ENCODE data around the gene KCNMA1.
A peak's percentile ranks its signal among the peaks of the same experiment; 100 is the strongest.

Gene KCNMA1

DNA sequence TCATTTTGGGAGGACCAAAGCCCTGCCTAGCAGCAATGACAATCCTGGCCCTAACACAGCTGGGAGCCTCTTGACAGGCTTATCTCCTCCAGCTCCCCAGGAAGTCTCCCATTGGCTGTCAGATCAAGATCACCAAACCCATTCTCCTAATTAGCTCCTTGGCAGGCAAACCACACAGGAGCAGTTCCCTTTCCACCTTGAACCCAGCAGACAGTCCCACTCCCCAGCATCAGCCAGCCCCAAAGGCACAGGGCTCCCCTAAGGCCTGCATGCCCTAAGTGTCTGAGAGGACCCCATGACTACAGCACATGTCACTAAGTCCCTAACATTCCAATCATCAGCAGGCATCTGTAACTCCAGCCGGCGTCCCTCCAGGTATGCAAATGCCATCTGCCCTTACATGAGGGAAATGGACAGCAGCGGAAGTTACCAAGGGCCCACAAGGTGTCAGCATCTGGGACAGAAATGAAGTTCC, 348.5 kb downstream of the KCNMA1 start:
- DNase-seq, result no peak

DNA sequence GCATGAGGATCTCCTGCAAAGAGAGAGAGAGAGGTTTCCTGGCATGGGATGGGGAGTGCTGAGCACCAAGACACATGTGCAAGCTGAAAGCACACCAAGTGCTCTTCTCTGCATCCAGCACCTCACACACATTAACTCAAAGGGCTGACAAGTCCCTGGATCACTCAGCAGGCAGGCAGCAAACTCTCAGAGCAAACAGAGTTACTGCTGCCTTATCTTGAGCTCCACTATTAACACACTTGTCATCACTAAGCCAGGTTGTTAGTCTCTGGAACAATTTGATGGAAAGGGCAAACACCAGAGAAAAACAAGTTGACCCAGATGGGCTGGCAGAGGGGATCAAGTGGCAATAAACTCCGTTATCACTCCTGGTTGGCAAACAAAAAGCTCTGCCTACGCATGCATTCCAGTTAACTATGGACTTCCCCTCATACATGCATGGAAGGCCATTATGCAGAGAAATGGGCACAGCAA, 349.9 kb downstream of the KCNMA1 start:
- no peak for DNase-seq

- DNase-seq, result no peak
These were observed 350.8 kb downstream of the KCNMA1 start for GRCh38 chr10:77286531-77287508.

DNA sequence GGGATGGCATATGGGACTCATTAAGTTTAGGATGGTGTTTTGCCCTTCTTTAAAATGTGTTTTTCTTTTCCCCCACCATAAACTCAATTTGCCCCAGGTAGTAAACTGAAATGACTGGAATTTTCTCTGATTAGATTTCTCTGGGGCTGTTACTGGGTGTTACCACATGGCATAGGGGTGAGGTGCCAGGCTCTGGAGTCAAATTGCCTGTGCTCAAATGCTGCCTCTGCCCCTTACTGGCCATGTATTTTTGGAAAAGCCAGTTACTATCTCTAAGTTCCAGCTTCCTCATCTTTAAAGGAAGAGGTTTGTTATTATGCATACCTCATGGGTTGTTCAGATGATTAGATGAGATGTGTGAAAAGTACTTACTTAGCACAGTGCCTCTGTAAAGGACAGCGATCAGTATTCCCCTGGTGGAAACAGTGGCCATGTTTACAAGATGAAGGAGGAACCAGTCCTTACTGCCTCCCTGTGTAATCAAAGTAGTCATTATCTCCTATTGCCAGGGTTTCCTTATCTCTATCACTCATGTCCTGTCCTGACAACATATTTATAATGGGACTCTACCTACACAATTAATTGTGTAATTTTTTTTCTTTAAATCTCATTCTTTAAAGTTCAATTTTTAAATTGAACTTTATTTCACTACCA, 352.0 kb downstream of the KCNMA1 start:
- no peak for DNase-seq

- DNase-seq, result no peak
These were observed 352.8 kb downstream of the KCNMA1 start for GRCh38 chr10:77284797-77285196.

GRCh38 chr10:77283326-77283725, 354.3 kb downstream of the KCNMA1 start:
- DNase-seq, result no peak

DNA sequence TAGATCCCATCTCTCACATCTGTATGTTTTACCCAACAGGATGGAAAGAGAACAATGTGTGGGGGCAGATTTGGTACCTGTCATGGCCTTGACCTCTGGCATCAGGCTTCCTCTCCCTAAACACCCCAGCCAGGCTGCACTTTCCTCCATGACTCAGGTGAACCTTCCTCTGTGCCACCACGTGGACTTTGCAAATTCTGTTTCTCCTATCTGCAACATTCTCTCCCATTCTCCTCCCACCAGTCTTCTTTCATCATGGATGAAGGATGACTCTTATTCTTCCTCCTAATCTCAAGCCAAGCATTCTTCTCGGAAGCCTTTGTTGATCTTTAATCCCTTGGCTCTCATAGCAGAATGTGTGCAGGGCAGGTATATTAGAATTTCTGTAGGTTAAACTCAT, 355.4 kb downstream of the KCNMA1 start:
- no peak for DNase-seq

DNA sequence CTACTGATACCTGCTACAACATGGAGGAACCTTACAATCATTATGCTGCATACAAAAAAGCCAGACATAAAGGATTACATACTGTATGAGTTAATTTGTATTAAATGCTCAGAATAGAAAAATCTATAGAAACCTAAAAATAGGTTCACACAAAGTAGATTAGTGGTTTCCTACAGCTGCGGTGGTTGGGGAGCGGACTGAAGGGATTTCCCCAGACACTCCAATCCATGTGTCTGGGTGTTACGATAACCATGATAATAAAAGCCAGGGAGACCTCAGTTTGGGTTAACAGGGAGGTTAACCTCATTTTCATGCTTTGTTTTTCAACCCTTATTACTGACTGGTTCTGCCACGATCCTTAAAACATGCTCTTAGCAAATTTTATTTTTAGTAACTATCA, 355.9 kb downstream of the KCNMA1 start:
- peak; percentile 63 for DNase-seq

- peak; percentile 45 for DNase-seq
These were observed 358.4 kb downstream of the KCNMA1 start for GRCh38 chr10:77279207-77279606.

DNA sequence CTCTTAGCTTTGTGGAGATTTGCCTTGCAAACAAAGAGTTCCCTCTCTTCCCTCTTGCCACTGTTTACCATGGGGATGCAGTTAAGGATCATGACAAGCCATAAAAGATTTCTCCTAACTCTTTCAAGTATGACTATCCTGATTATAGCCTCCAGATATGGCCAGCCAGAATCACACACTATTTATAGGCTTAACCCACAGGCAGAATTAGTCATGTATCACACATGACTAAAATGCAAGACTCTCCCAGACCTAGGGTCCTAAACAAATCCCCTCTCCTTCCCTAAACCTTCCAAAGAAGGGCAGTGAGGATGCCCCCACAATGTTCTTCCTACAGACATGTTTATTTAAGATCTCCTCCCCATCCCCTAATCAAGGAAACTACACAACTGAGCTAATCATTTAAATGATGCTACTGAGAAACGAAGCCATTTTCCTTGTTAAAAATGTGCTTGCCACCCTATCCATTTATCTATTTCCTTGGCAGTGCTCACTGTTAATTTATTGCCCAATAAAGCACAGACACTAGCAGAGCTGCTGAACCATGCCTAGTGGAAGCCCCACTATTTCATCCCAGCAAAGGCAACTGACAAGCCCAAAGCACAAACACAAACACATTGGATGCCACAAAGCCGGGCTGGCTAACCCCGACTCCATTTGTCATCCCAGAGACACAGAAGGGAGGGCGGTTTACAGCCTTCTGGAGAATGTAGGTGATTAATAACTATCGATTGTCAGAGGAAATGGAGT, 363.4 kb downstream of the KCNMA1 start:
- peak; percentile 67 for DNase-seq

- DNase-seq, result no peak
These were observed 368.4 kb downstream of the KCNMA1 start for GRCh38 chr10:77269163-77269562.

- DNase-seq, result no peak
These were observed 368.9 kb downstream of the KCNMA1 start for GRCh38 chr10:77268721-77269120.

GRCh38 chr10:77267703-77268675, 369.6 kb downstream of the KCNMA1 start:
- DNase-seq, result peak; percentile 72

DNA sequence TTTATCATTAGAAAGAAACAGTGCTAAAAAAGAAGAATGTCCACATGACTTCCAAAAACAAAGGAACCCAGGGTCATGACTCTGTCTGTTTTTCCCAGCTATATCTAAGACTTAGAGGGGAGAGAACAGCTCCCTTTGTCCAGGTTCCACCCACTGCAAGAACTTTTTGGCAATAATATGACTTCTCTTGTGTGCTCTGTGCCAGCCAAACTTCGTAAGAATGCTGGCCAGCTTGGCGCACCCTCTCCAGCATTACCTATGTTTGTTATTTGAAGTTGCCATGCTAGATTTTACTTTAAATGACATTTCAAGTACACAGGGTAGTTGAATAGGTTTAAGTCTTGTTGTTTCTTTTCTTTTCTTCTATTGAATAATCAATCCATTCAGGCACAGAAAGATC, 371.4 kb downstream of the KCNMA1 start:
- DNase-seq, result no peak

- no peak for DNase-seq
These were observed 373.1 kb downstream of the KCNMA1 start for GRCh38 chr10:77264527-77264926.

GRCh38 chr10:77264107-77264506, 373.5 kb downstream of the KCNMA1 start:
- DNase-seq, result no peak

- no peak for DNase-seq
These were observed 373.9 kb downstream of the KCNMA1 start for GRCh38 chr10:77263700-77264099.

GRCh38 chr10:77261146-77261545, 376.5 kb downstream of the KCNMA1 start:
- no peak for DNase-seq

GRCh38 chr10:77259171-77259874, 378.3 kb downstream of the KCNMA1 start:
- DNase-seq, result no peak

DNA sequence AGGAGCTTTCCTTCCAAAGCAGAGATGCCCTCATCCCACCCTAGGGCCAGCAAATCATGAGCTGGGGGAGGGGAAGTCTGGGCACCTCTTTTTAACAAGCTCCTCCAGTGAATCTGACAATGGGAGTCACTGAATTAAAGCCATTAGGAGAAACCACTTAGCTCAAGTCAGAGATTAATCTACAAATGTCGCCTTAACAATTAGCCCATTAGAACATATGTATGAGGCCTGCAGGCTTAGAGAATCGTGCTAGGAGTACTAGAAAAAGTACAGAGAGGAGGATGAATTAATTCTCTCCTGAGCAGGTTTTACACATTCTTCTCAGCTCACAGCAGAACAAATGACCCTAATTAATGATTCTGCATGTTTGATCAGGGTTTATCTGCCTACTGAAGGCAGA, 381.3 kb downstream of the KCNMA1 start:
- DNase-seq, result no peak

- DNase-seq, result no peak
These were observed 384.0 kb downstream of the KCNMA1 start for GRCh38 chr10:77253556-77254064.
